Mesendoderm (in vitro differentiated cells): ENCODE results near the gene MUC21.
"Not testable (repeated sequence)": the region's sequence is repeated elsewhere in the genome, so short reads cannot be mapped to it uniquely, and the experiment has no call there.

Experiments
- DNase-seq: peaks from one replicate; pipeline ENCODE4 v3.0.0; 2013
- H2AK5ac ChIP-seq: 2 replicates; pipeline ENCODE4 v1.6.1; 2013; ENCODE audit warnings: low read length, inconsistent platforms
- H2BK120ac ChIP-seq: 2 replicates; pipeline ENCODE4 v1.6.1; 2013; ENCODE audit warnings: low read depth, mild to moderate bottlenecking, low read length, moderate library complexity, mixed read lengths
- H2BK15ac ChIP-seq: replicated peaks from 2 replicates; pipeline ENCODE4 v1.6.1; 2013; ENCODE audit warnings: low read depth, mild to moderate bottlenecking, moderate library complexity
- H2BK5ac ChIP-seq: 2 replicates; pipeline ENCODE4 v1.6.1; 2013; ENCODE audit warnings: low read length, inconsistent platforms
- H3K18ac ChIP-seq: 2 replicates; pipeline ENCODE4 v1.6.1; 2013; ENCODE audit warnings: mild to moderate bottlenecking, low read length, mixed read lengths
- H3K23ac ChIP-seq: one replicate; pipeline ENCODE4 v1.6.1; 2013; ENCODE audit warnings: low read length
- H3K27ac ChIP-seq: 2 replicates; pipeline ENCODE4 v1.5.1; 2013; ENCODE audit warnings: low read depth, mild to moderate bottlenecking, inconsistent platforms, low read length, moderate library complexity
- H3K27me3 ChIP-seq: 2 replicates; pipeline ENCODE4 v1.6.1; 2013; ENCODE audit warnings: low read length, control low read depth, mild to moderate bottlenecking, inconsistent platforms; ENCODE audit not compliant: insufficient read depth, poor library complexity
- H3K36me3 ChIP-seq: 2 replicates; pipeline ENCODE4 v1.6.1; 2013; ENCODE audit warnings: low read length, inconsistent platforms; ENCODE audit not compliant: control insufficient read depth, insufficient read depth
- H3K4ac ChIP-seq: one replicate; pipeline ENCODE4 v1.6.1; 2013; ENCODE audit warnings: low read depth, mild to moderate bottlenecking, low read length, moderate library complexity
- H3K4me1 ChIP-seq: 2 replicates; pipeline ENCODE4 v1.6.1; 2013; ENCODE audit warnings: low read depth, low read length, inconsistent platforms; ENCODE audit not compliant: control insufficient read depth
- H3K4me2 ChIP-seq: 2 replicates; pipeline ENCODE4 v1.6.1; 2013; ENCODE audit warnings: low read length
- H3K4me3 ChIP-seq: 2 replicates; pipeline ENCODE4 v1.5.1; 2013; ENCODE audit warnings: mild to moderate bottlenecking, low read length
- H3K56ac ChIP-seq: one replicate; pipeline ENCODE4 v1.6.1; 2013; ENCODE audit warnings: low read length
- H3K79me1 ChIP-seq: 2 replicates; pipeline ENCODE4 v1.6.1; 2013; ENCODE audit warnings: low read length, inconsistent platforms
- H3K79me2 ChIP-seq: 2 replicates; pipeline ENCODE4 v1.6.1; 2013; ENCODE audit warnings: mild to moderate bottlenecking, low read length; ENCODE audit not compliant: control insufficient read depth, insufficient read depth
- H3K9ac ChIP-seq: 2 replicates; pipeline ENCODE4 v1.6.1; 2013; ENCODE audit warnings: low read length, inconsistent platforms
- H4K5ac ChIP-seq: one replicate; pipeline ENCODE4 v1.6.1; 2013; ENCODE audit warnings: low read length
- H4K8ac ChIP-seq: one replicate; pipeline ENCODE4 v1.6.1; 2013; ENCODE audit warnings: low read depth, mild to moderate bottlenecking, control low read depth, low read length, moderate library complexity
- WGBS: extraction: QIAGEN DNeasy Blood & Tissue Kit; methylation state at CpG from one replicate; pipeline ENCODE4 v1.1.7; 2013; ENCODE audit warnings: low lambda C conversion rate, missing lambda C conversion rate; ENCODE audit not compliant: insufficient coverage; ENCODE audit errors: extremely low coverage; 5-methylcytosine and 5-hydroxymethylcytosine counted together

MUC21 gene

GRCh38 chr6:31011153-31011552 is 27.6 kb downstream of the MUC21 start:
- Histone ChIP-seq H3K18ac (no peak overlapping the region), H3K4me1 (no peaks in the 10 kb centered on the region), H3K56ac (no peak overlapping the region), H3K4me2 (no peak overlapping the region), H4K8ac (no peak overlapping the region), H2BK5ac (no peak overlapping the region), H3K27ac (no peak overlapping the region), H3K9ac (no peak overlapping the region), H3K27me3 (no peaks in the 10 kb centered on the region), H4K5ac (no peak overlapping the region), H3K4me3 (no peak overlapping the region), H3K4ac (no peak overlapping the region), H3K23ac (no peak overlapping the region), H3K36me3 (no peaks in the 10 kb centered on the region), H2BK120ac (no peak overlapping the region), H2BK15ac (no peak overlapping the region), H3K79me2 (no peaks in the 10 kb centered on the region), H3K79me1 (no peaks in the 10 kb centered on the region), H2AK5ac (no peak overlapping the region)
- no peak for DNase-seq
- no CpG with 5 or more reads among the region's 6 CpGs for WGBS

DNA sequence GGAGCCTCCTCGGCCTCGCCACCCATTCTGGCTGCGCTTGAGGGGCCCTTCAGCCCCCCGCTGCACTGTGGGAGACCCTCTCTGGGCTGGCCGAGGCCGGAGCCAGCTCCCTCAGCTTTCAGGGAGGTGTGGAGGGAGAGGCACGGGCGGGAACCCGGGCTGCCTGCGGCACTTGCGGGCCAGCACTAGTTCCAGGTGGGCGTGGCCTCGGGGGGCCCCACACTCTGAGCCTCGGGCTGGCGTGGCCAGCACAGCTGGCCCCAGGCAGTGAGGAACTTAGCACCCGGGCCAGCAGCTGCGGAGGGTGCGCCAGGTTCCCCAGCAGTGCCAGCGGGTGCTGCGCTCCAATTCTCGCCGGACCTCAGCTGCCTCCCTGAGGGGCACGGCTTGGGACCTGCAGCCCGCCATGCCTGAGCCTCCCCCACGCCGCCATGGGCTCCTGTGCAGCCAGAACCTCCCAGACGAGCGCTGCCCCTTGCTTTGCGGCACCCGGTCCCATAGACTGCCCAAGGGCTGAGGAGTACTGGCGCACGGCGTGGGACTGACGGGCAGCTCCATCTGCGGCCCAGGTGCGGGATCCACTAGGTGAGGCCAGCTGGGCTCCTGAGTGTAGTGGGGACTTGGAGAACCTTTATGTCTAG is 33.3 kb downstream of the MUC21 start:
- Histone ChIP-seq H3K27ac (no peak overlapping the region), H3K4me2 (no peak overlapping the region)

DNA sequence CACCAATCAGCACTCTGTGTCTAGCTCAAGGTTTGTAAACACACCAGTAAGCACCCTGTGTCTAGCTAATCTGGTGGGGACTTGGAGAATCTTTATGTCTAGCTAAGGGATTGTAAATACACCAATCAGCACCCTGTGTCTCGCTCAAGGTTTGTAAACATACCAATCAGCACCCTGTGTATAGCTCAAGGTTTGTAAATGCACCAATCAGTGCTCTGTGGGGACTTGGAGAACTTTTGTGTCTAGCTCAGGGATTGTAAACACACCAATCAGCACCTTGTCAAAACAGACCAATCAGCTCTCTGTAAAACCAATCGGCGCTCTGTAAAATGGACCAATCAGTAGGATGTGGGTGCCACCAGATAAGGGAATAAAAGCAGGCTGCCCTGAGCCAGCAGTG is 33.9 kb downstream of the MUC21 start:
- not testable (repeated sequence) for H3K27ac ChIP-seq, H3K4ac ChIP-seq, H2BK5ac ChIP-seq, H3K79me1 ChIP-seq, H4K8ac ChIP-seq, H2BK15ac ChIP-seq, DNase-seq, H3K36me3 ChIP-seq, H3K27me3 ChIP-seq, H3K4me3 ChIP-seq, H3K4me2 ChIP-seq, H3K23ac ChIP-seq, H3K79me2 ChIP-seq, H2AK5ac ChIP-seq, H3K9ac ChIP-seq, H2BK120ac ChIP-seq, H3K18ac ChIP-seq, H3K4me1 ChIP-seq, H4K5ac ChIP-seq, H3K56ac ChIP-seq
- no CpG with 5 or more reads among the region's 3 CpGs for WGBS

More for the DNA sequence above, 33.3 kb downstream of the MUC21 start:
- Histone ChIP-seq H3K4me1 (no peaks in the 10 kb centered on the region), H3K18ac (no peak overlapping the region), H2BK15ac (no peak overlapping the region), H3K9ac (no peak overlapping the region), H2BK120ac (no peak overlapping the region), H4K5ac (no peak overlapping the region), H3K56ac (no peak overlapping the region), H2BK5ac (no peak overlapping the region), H3K4ac (no peak overlapping the region), H3K79me2 (no peaks in the 10 kb centered on the region), H3K23ac (no peak overlapping the region), H3K79me1 (no peaks in the 10 kb centered on the region), H3K36me3 (no peaks in the 10 kb centered on the region), H4K8ac (no peak overlapping the region), H3K4me3 (no peak overlapping the region), H2AK5ac (no peak overlapping the region), H3K27me3 (no peaks in the 10 kb centered on the region)
- no CpG with 5 or more reads among the region's 36 CpGs for WGBS
- DNase-seq, result no peak

DNA sequence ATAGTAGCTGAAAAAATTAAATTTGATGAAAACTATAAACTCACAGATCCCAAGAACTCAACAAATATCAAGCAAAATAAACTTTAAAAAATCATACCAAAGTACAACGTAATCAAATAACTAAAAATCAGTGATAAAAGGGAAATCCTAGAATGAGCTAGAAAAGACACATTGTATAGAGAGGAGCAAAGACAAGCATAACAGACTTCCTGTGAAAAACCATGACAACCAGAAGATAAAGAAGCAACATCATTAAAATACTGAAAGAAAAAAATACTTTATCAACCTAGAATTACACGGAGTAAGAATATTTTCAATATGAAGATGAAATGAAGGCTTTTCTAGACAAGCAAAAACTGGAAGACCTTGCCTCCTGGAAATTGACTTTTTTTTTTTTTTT is 36.5 kb downstream of the MUC21 start:
- no peak overlapping the region for H2BK120ac ChIP-seq
- no peaks in the 10 kb centered on the region for H3K36me3 ChIP-seq
- H3K27me3 ChIP-seq, result no peaks in the 10 kb centered on the region
- H2AK5ac ChIP-seq, result no peak overlapping the region
- no peak overlapping the region for H3K9ac ChIP-seq
- no peak overlapping the region for H3K4ac ChIP-seq
- no peak overlapping the region for H3K18ac ChIP-seq
- H3K23ac ChIP-seq, result no peak overlapping the region
- DNase-seq, result peak; percentile 8
- H3K4me2 ChIP-seq, result no peak overlapping the region
- no peak overlapping the region for H3K27ac ChIP-seq
- no peak overlapping the region for H2BK15ac ChIP-seq
- H3K4me1 ChIP-seq, result no peaks in the 10 kb centered on the region
- H3K56ac ChIP-seq, result no peak overlapping the region
- H3K79me1 ChIP-seq, result no peaks in the 10 kb centered on the region
- no peak overlapping the region for H4K8ac ChIP-seq
- WGBS, result no CpG with 5 or more reads among the region's 2 CpGs
- no peaks in the 10 kb centered on the region for H3K79me2 ChIP-seq
- H2BK5ac ChIP-seq, result no peak overlapping the region
- no peak overlapping the region for H3K4me3 ChIP-seq
- H4K5ac ChIP-seq, result no peak overlapping the region

- H4K8ac ChIP-seq, H3K4ac ChIP-seq, H3K4me2 ChIP-seq, H2BK120ac ChIP-seq, H3K4me1 ChIP-seq, H3K36me3 ChIP-seq, H3K56ac ChIP-seq, H3K27me3 ChIP-seq, H3K9ac ChIP-seq, H3K18ac ChIP-seq, H3K27ac ChIP-seq, H3K79me1 ChIP-seq, H4K5ac ChIP-seq, H3K79me2 ChIP-seq, H2BK5ac ChIP-seq, H3K4me3 ChIP-seq, H2AK5ac ChIP-seq, H3K23ac ChIP-seq, H2BK15ac ChIP-seq: not testable (repeated sequence)
- WGBS, result no CpG with 5 or more reads among the region's 36 CpGs
- DNase-seq, result peak; percentile 13
Measured at GRCh38 chr6:31020631-31021255, 37.2 kb downstream of the MUC21 start.
